Lung (tissue), 12 donors: ENCODE measurements around the gene KRT12. TPM values are rescaled to one million over a fixed set of nuclear protein-coding genes. Genes with fewer than 3 reads are reported as not detected.

Experiments used
- ATAC-seq: fragments of 200-7000 bp; cut with Tn5 transposase; one replicate; pipeline ENCODE4 v1.9.1; 2020; ENCODE audit warnings: moderate number of reproducible peaks; ENCODE audit not compliant: insufficient read depth, low FRiP score
- DNase-seq, 3 donors: peaks; one replicate each; pipeline ENCODE4 v3.0.0-alpha.2; 2013 to 2017
- H3K27ac ChIP-seq, 2 donors: one replicate each; pipeline ENCODE4 v1.5.1; 2013; ENCODE audit warnings: mild to moderate bottlenecking in 2 of 2, moderate library complexity in 2 of 2, control low read depth in 1 of 2, inconsistent platforms in 1 of 2, low read depth in 1 of 2, low read length in 1 of 2
- H3K27me3 ChIP-seq, 3 donors: one replicate each; pipeline ENCODE4 v1.5.1; 2013; ENCODE audit warnings: low read length in 2 of 3; ENCODE audit not compliant: control insufficient read depth in 3 of 3, insufficient read depth in 3 of 3
- H3K36me3 ChIP-seq, 4 donors: one replicate each; pipeline ENCODE4 v1.5.1; 2013; ENCODE audit warnings: low read length in 4 of 4, mild to moderate bottlenecking in 1 of 4, moderate library complexity in 1 of 4; ENCODE audit not compliant: control insufficient read depth in 4 of 4, insufficient read depth in 4 of 4
- H3K4me1 ChIP-seq, 5 donors: one replicate each; pipeline ENCODE4 v1.5.1; 2013; ENCODE audit warnings: low read length in 5 of 5, mild to moderate bottlenecking in 2 of 5, moderate library complexity in 1 of 5; ENCODE audit not compliant: control insufficient read depth in 5 of 5, insufficient read depth in 5 of 5
- H3K4me3 ChIP-seq: one replicate; pipeline ENCODE4 v1.5.1; 2013; ENCODE audit warnings: mild to moderate bottlenecking, control low read depth, moderate library complexity
- H3K9ac ChIP-seq, 2 donors: one replicate each; pipeline ENCODE4 v1.5.1; 2013; ENCODE audit warnings: low read length in 2 of 2, control low read depth in 1 of 2; ENCODE audit not compliant: insufficient read depth in 1 of 2
- H3K9me3 ChIP-seq, 4 donors: one replicate each; pipeline ENCODE4 v1.5.1; 2013; ENCODE audit warnings: low read length in 3 of 4, mild to moderate bottlenecking in 1 of 4, moderate library complexity in 1 of 4; ENCODE audit not compliant: control insufficient read depth in 4 of 4, insufficient read depth in 3 of 4
- WGBS, 2 donors: extraction: QIAGEN DNeasy Blood & Tissue Kit; methylation state at CpG; one replicate each; pipeline ENCODE4 v1.1.7; 2013; 5-methylcytosine and 5-hydroxymethylcytosine counted together
- polyA plus RNA-seq, 2 donors: library from polyadenylated mRNA; stranded (reverse); fragments of 200-250 nt; gene quantifications; one replicate each; pipeline ENCODE4 v1.2.1, GENCODE V29; 2013
- total RNA-seq, 2 donors: library from RNA; depleted of rRNA in 1 of 2; stranded (reverse); fragments of >200 nt in 1 of 2; gene quantifications; one replicate each; pipeline ENCODE4 v1.2.1, GENCODE V29; 2014 to 2021
- TF ChIP-seq, protein P1 (sequence below): IDR thresholded peaks from 2 replicates; pipeline ENCODE4 v1.5.1; 2012; ENCODE audit warnings: mild to moderate bottlenecking; ENCODE audit errors: control extremely low read depth, extremely low read depth
- donor health status: control.
- donor health status: control.
- donor health status: Bipolar disorder and iron deficiency.
- donor health status: healthy.
- donor health status: DM: yes; HTN: yes; CAD: no.

KRT12 gene
- total and polyA plus RNA-seq, 4 donors: not detected

DNA sequence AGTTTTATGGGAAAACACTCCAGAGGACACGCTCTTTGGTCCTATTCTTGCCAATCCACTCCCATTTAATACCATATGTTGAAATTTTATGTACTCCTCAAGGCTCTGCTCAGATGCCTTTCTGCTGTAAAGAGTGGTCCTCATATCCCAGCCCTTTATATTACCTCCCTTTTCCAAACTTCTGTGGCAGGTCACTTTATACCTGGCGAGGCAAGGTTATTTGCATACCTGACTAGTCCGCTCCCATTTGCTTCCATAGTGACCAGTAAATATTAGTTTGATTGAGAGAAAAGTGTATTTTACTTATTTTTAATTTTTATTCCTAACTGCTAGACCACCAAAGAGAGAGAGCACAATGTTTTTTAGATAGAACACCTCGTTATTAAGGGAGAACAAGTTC is 17.3 kb downstream of the KRT12 start:
- H3K27ac ChIP-seq: no peak overlapping the region
- TF ChIP-seq, protein P1, sequence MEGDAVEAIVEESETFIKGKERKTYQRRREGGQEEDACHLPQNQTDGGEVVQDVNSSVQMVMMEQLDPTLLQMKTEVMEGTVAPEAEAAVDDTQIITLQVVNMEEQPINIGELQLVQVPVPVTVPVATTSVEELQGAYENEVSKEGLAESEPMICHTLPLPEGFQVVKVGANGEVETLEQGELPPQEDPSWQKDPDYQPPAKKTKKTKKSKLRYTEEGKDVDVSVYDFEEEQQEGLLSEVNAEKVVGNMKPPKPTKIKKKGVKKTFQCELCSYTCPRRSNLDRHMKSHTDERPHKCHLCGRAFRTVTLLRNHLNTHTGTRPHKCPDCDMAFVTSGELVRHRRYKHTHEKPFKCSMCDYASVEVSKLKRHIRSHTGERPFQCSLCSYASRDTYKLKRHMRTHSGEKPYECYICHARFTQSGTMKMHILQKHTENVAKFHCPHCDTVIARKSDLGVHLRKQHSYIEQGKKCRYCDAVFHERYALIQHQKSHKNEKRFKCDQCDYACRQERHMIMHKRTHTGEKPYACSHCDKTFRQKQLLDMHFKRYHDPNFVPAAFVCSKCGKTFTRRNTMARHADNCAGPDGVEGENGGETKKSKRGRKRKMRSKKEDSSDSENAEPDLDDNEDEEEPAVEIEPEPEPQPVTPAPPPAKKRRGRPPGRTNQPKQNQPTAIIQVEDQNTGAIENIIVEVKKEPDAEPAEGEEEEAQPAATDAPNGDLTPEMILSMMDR: no peak
- WGBS, 2 donors: 85 to 89% methylated on average over 4 of the region's 4 CpGs
- no peak overlapping the region for H3K4me3 ChIP-seq
- no peaks in the 10 kb centered on the region for H3K36me3 ChIP-seq
- peaks cover 0 to 8% (median 0%) of the 10 kb centered on the region in 3 donors for H3K27me3 ChIP-seq
- DNase-seq (no peak), ATAC-seq (no peak)
- no peaks in the 10 kb centered on the region for H3K4me1 ChIP-seq
- no peak overlapping the region for H3K9ac ChIP-seq
- H3K9me3 ChIP-seq: no peaks in the 10 kb centered on the region

DNA sequence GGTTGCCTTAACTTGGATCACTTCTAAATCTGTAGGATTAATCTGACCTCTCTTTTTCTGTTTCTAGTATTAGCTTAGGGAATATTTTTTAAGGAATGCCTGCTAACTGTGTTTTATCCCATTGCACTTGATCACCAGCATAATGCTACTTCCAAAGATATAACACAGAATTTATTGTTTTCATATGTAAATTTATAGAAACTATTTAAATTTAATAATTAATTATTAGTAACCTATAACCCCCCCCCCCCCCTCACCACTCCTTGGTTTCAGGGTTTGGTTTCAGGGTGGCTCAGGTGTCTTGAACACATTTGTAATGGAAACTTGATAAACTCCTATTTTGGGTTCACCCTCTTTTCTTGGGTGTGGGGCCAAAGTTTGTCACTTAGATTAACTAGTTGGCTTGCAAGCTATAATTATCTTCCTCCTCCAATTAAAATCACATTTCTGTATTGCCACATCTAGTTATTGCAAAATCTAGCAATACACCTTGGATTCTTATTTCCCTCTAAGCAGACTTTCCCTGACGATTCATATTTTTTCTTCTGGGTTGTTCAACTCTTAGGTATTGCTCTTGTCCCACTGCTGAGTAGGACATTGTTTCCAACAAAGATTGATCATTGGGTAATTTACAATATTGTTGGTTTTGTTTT is 18.3 kb downstream of the KRT12 start:
- DNase-seq (no peak), ATAC-seq (no peak)
- peaks cover 0 to 5% (median 0%) of the 10 kb centered on the region in 3 donors for H3K27me3 ChIP-seq
- no peak overlapping the region for H3K4me3 ChIP-seq
- H3K36me3 ChIP-seq: no peaks in the 10 kb centered on the region
- H3K27ac ChIP-seq: no peak overlapping the region
- no peaks in the 10 kb centered on the region for H3K4me1 ChIP-seq
- TF ChIP-seq, protein P1: no peak
- H3K9me3 ChIP-seq: no peaks in the 10 kb centered on the region
- H3K9ac ChIP-seq: no peak overlapping the region
- 72 to 85% methylated on average over 1 of the region's 1 CpG for WGBS, 2 donors

DNA sequence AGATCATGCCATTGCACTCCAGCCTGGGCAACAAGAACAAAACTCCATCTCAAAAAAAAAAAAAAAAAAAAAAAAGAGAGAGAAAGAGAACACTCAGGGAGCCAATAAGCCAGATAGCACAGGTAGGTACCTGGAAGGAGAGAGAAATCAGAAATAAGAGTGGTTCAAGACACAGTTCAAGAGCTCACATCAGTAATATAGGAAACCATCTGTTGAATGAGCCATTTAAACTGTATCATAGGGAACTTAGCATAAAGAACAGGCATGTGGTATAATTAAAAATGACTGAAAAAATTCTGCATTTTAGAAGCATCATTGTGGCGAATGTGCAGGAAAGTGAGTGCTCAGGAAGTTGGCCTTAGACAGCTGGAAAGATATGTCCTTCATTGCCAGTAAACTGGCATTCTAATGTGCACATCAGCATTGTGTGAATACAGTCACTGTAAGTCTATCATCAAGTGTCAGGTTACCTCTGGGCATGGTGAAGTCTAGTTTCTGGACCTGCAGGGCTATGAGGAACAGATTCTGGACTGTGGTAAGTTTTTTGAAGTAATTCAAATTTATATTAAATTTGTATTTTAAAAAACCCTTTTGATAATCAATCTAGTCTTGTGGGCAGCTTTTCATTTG is 20.4 kb downstream of the KRT12 start:
- no peak overlapping the region for H3K27ac ChIP-seq
- H3K4me3 ChIP-seq: no peak overlapping the region
- TF ChIP-seq, protein P1: no peak
- H3K9ac ChIP-seq: no peak overlapping the region
- peaks cover 0 to 3% (median 0%) of the 10 kb centered on the region in 3 donors for H3K27me3 ChIP-seq
- WGBS, 2 donors: 55 to 84% methylated on average over 1 of the region's 1 CpG
- H3K4me1 ChIP-seq: no peaks in the 10 kb centered on the region
- ATAC-seq (no peak), DNase-seq (no peak)
- H3K36me3 ChIP-seq: no peaks in the 10 kb centered on the region
- no peaks in the 10 kb centered on the region for H3K9me3 ChIP-seq
